Measurements from ENCODE around the gene MRPL57.
"Not testable (repeated sequence)": the region's sequence is repeated elsewhere in the genome, so short reads cannot be mapped to it uniquely, and the experiment has no call there.

Gene MRPL57

DNA sequence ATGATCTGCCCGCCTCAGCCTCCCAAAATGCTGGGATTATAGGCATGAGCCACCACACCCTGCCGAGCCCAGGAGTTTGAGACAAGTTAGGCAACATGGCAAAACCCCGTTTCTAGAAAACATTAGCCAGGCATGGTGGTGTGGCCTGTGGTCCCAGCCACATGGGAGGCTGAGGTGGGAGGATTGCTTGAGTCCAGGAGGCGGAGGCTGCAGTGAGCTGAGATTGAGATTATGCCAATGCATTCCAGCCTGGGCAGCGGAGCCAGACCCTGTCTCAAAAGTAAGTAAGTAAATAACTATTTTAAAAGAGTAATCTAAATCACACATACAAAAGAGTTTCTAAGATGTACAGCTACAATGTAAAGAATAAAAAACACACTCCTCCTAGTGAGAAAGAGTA lies 42.0 kb upstream of the MRPL57 start:
- Histone ChIP-seq H3K36me3 (ENCODE audit: insufficient read depth, low read length) (no peaks in the 10 kb centered on the region), H3K4me3 (ENCODE audit: low read depth, low read length, poor library complexity, severe bottlenecking) (no peak overlapping the region), H3K79me2 (ENCODE audit: insufficient read depth, low read length) (no peaks in the 10 kb centered on the region), H3K27me3 (ENCODE audit: insufficient read depth, low read length) (no peaks in the 10 kb centered on the region; the same call in 1 of the 2 replicates), H3F3A (ENCODE audit: insufficient read depth, low read length) (no peaks in the 10 kb centered on the region), H3K9me3 (ENCODE audit: low read length) (no peaks in the 10 kb centered on the region), H3K9me2 (ENCODE audit: low read depth, low read length) (no peaks in the 10 kb centered on the region), H4K20me1 (ENCODE audit: insufficient read depth, low read length) (no peaks in the 10 kb centered on the region), H3K27ac (ENCODE audit: low read depth, low read length, poor library complexity, severe bottlenecking) (no peak overlapping the region), H3K4me2 (ENCODE audit: low read length) (no peak overlapping the region), H3K9ac (ENCODE audit: low read length) (no peak overlapping the region), H3K4me1 (ENCODE audit: insufficient read depth, low read length, severe bottlenecking) (peaks cover 4% of the 10 kb centered on the region), H2AFZ (ENCODE audit: low read length) (no peak overlapping the region)
- TF ChIP-seq, protein P1, sequence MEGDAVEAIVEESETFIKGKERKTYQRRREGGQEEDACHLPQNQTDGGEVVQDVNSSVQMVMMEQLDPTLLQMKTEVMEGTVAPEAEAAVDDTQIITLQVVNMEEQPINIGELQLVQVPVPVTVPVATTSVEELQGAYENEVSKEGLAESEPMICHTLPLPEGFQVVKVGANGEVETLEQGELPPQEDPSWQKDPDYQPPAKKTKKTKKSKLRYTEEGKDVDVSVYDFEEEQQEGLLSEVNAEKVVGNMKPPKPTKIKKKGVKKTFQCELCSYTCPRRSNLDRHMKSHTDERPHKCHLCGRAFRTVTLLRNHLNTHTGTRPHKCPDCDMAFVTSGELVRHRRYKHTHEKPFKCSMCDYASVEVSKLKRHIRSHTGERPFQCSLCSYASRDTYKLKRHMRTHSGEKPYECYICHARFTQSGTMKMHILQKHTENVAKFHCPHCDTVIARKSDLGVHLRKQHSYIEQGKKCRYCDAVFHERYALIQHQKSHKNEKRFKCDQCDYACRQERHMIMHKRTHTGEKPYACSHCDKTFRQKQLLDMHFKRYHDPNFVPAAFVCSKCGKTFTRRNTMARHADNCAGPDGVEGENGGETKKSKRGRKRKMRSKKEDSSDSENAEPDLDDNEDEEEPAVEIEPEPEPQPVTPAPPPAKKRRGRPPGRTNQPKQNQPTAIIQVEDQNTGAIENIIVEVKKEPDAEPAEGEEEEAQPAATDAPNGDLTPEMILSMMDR (IDR thresholded peaks at IDR 0.05; ENCODE audit: low read length) = no peak
- TF ChIP-seq EZH2 (IDR thresholded peaks at IDR 0.05; ENCODE audit: borderline replicate concordance, low read length) = no peak

DNA sequence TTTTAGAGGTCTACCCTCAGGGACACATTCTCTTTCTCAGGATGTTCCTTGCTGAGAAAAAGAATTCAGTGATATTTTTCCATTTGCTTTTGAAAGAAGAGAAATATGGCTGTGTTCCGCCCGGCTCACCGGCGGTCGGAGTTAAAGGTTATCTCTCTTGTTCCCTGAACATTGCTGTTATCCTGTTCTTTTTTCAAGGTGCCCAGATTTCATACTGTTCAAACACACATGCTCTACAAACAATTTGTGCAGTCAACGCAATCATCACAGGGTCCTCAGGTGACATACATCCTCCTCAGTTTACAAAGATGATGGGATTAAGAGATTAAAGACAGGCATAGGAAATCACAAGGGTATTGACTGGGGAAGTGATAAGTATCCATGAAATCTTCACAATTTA lies 40.6 kb upstream of the MRPL57 start:
- H3K4me2 ChIP-seq (ENCODE audit: low read length); H3K9me2 ChIP-seq (ENCODE audit: low read depth, low read length); H3K27me3 ChIP-seq (ENCODE audit: insufficient read depth, low read length); H3K4me3 ChIP-seq (ENCODE audit: low read depth, low read length, poor library complexity, severe bottlenecking); H3K9me3 ChIP-seq (ENCODE audit: low read length); H3K9ac ChIP-seq (ENCODE audit: low read length); H4K20me1 ChIP-seq (ENCODE audit: insufficient read depth, low read length); H3K4me1 ChIP-seq (ENCODE audit: insufficient read depth, low read length, severe bottlenecking); H3K79me2 ChIP-seq (ENCODE audit: insufficient read depth, low read length); H3K27ac ChIP-seq (ENCODE audit: low read depth, low read length, poor library complexity, severe bottlenecking); H2AFZ ChIP-seq (ENCODE audit: low read length); H3K36me3 ChIP-seq (ENCODE audit: insufficient read depth, low read length); H3F3A ChIP-seq (ENCODE audit: insufficient read depth, low read length): not testable (repeated sequence)

DNA sequence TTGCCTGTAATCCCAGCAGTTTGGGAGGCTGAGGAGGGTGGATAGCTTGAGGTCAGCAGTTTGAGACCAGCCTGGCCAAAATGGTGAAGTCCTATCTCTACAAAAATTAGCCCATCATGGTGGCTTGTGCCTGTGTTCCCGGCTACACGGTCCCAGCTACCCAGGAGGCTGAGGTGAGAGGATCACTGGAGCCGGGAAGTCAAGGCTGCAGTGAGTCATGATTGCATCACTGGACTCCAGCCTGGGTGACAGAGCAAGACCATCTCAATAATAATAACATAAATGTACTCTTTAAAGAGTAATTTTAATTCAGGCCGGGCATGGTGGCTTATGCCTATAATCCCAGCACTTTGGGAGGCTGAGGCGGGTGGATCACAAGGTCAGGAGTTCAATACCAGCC lies 38.8 kb upstream of the MRPL57 start:
- Histone ChIP-seq H3K9ac (ENCODE audit: low read length) (no peak overlapping the region), H3K27ac (ENCODE audit: low read depth, low read length, poor library complexity, severe bottlenecking) (no peak overlapping the region), H3K9me3 (ENCODE audit: low read length) (no peaks in the 10 kb centered on the region), H3K4me3 (ENCODE audit: low read depth, low read length, poor library complexity, severe bottlenecking) (no peak overlapping the region), H4K20me1 (ENCODE audit: insufficient read depth, low read length) (no peaks in the 10 kb centered on the region), H3K4me2 (ENCODE audit: low read length) (no peak overlapping the region), H3K4me1 (ENCODE audit: insufficient read depth, low read length, severe bottlenecking) (peaks cover 22% of the 10 kb centered on the region), H3K27me3 (ENCODE audit: insufficient read depth, low read length) (no peaks in the 10 kb centered on the region), H3K9me2 (ENCODE audit: low read depth, low read length) (no peaks in the 10 kb centered on the region), H2AFZ (ENCODE audit: low read length) (no peak overlapping the region), H3K36me3 (ENCODE audit: insufficient read depth, low read length) (peaks cover 13% of the 10 kb centered on the region), H3F3A (ENCODE audit: insufficient read depth, low read length) (no peaks in the 10 kb centered on the region), H3K79me2 (ENCODE audit: insufficient read depth, low read length) (peaks cover 22% of the 10 kb centered on the region)
- TF ChIP-seq EZH2 (IDR thresholded peaks at IDR 0.05; ENCODE audit: borderline replicate concordance, low read length) = no peak
- TF ChIP-seq, protein P1 (IDR thresholded peaks at IDR 0.05; ENCODE audit: low read length) = no peak

DNA sequence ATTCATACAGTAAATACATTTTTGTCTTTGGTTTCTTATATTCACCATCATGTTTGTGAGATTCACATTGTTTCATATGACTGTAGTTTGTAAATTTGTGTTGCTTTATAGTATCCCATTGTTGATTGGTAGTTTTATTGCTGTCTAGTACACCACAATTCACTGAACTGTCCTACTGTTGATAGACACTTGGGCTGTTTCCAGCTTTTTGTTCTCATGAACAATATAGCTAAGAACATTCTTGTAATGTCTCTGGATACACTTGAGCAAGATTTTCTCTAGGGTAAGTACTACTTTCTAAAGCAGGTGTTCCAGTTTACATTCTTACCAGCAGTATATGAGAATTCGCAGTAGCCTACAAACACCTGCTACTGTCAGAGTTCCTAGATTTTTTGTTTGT lies 37.9 kb upstream of the MRPL57 start:
- Histone ChIP-seq H3K36me3 (ENCODE audit: insufficient read depth, low read length) (peaks cover 21% of the 10 kb centered on the region), H3K9ac (ENCODE audit: low read length) (no peak overlapping the region), H3K9me2 (ENCODE audit: low read depth, low read length) (no peaks in the 10 kb centered on the region), H3K79me2 (ENCODE audit: insufficient read depth, low read length) (peaks cover 31% of the 10 kb centered on the region), H3F3A (ENCODE audit: insufficient read depth, low read length) (no peaks in the 10 kb centered on the region), H3K27ac (ENCODE audit: low read depth, low read length, poor library complexity, severe bottlenecking) (no peak overlapping the region), H3K4me2 (ENCODE audit: low read length) (no peak overlapping the region), H2AFZ (ENCODE audit: low read length) (no peak overlapping the region), H3K4me1 (ENCODE audit: insufficient read depth, low read length, severe bottlenecking) (peaks cover 30% of the 10 kb centered on the region), H3K27me3 (ENCODE audit: insufficient read depth, low read length) (no peaks in the 10 kb centered on the region), H4K20me1 (ENCODE audit: insufficient read depth, low read length) (no peaks in the 10 kb centered on the region), H3K9me3 (ENCODE audit: low read length) (no peaks in the 10 kb centered on the region), H3K4me3 (ENCODE audit: low read depth, low read length, poor library complexity, severe bottlenecking) (no peak overlapping the region)
- no peak for TF ChIP-seq EZH2 (IDR thresholded peaks at IDR 0.05; ENCODE audit: borderline replicate concordance, low read length)
- TF ChIP-seq, protein P1 (IDR thresholded peaks at IDR 0.05; ENCODE audit: low read length) = no peak
